Caco-2 (cell line): ENCODE results near the gene BDP1. TPM values are rescaled to one million over a fixed set of nuclear protein-coding genes. Genes with fewer than 3 reads are reported as not detected.
A peak's percentile ranks its signal among the peaks of the same experiment; 100 is the strongest.
"Not testable (repeated sequence)": the region's sequence is repeated elsewhere in the genome, so short reads cannot be mapped to it uniquely, and the experiment has no call there.

ENCODE experiments used
- BruUV-seq: library from RNA; stranded (reverse); fragments of 400-500 nt; replicated peaks from 2 replicates; lab custom pipeline; 2021; lab: Mats Ljungman, UMichigan
- CTCF ChIA-PET: fragments of 300-600 bp; sonication (Branson Sonifier 250); formaldehyde crosslinking; loops from one replicate; lab custom pipeline; 2022; ENCODE audit warnings: antibody characterized with exemption; lab: Charles Lee
- POLR2A ChIA-PET: fragments of 300-600 bp; sonication (Branson Sonifier 250); formaldehyde crosslinking; loops from one replicate; lab custom pipeline; 2022; ENCODE audit warnings: antibody characterized with exemption; lab: Charles Lee
- DNase-seq, 2 experiments: peaks; one replicate each; pipeline versions ENCODE4 v3.0.0 to v3.0.0-alpha.2; 2020 to 2022
- H3K27me3 ChIP-seq: replicated peaks from 2 replicates; pipeline ENCODE4 v1.6.0; 2011; ENCODE audit warnings: low read length; ENCODE audit not compliant: control insufficient read depth, insufficient read depth
- H3K36me3 ChIP-seq: 2 replicates; pipeline ENCODE4 v1.5.1; 2011; ENCODE audit warnings: low read length; ENCODE audit not compliant: control insufficient read depth, insufficient read depth
- H3K4me1 ChIP-seq: fragments of 250-450 bp; sonication (Bioruptor Pico); 2 replicates; pipeline ENCODE4 v1.5.1; 2020; ENCODE audit warnings: mild to moderate bottlenecking
- H3K4me3 ChIP-seq: 2 replicates; pipeline ENCODE4 v1.5.1; 2011; ENCODE audit warnings: low read depth, mild to moderate bottlenecking, control low read depth, low read length
- H3K9me3 ChIP-seq: fragments of 250-450 bp; sonication (Bioruptor Pico); 2 replicates; pipeline ENCODE4 v1.5.1; 2020; ENCODE audit warnings: mild to moderate bottlenecking, moderate library complexity
- H3K27ac Mint-ChIP-seq: one replicate; pipeline ENCODE4 v1.8.0; 2022; ENCODE audit warnings: mixed read lengths; ENCODE audit not compliant: unreplicated experiment
- H3K27me3 Mint-ChIP-seq: one replicate; pipeline ENCODE4 v1.8.0; 2022; ENCODE audit warnings: mixed read lengths; ENCODE audit not compliant: insufficient read depth, unreplicated experiment
- H3K36me3 Mint-ChIP-seq: one replicate; pipeline ENCODE4 v1.8.0; 2022; ENCODE audit warnings: mild to moderate bottlenecking, mixed read lengths; ENCODE audit not compliant: insufficient read depth, unreplicated experiment
- H3K4me1 Mint-ChIP-seq: one replicate; pipeline ENCODE4 v1.8.0; 2022; ENCODE audit warnings: low read depth, mixed read lengths; ENCODE audit not compliant: unreplicated experiment
- H3K4me3 Mint-ChIP-seq: one replicate; pipeline ENCODE4 v1.8.0; 2022; ENCODE audit warnings: mild to moderate bottlenecking, moderate library complexity, mixed read lengths; ENCODE audit not compliant: unreplicated experiment
- H3K9me3 Mint-ChIP-seq: one replicate; pipeline ENCODE4 v1.8.0; 2022; ENCODE audit warnings: mixed read lengths; ENCODE audit not compliant: unreplicated experiment
- intact Hi-C: fragments of 100-400 bp; cut with micrococcal nuclease; formaldehyde crosslinking; loops from one replicate; pipeline ENCODE4 v1.10.0; 2022; ENCODE audit not compliant: unreplicated experiment
- total RNA-seq: library from RNA; stranded (reverse); gene quantifications from 2 replicates; pipeline ENCODE4 v1.2.3, GENCODE V29; 2022
- TF ChIP-seq, protein P1 (sequence below), 2 experiments: fragments of 200-600 bp in 1 of 2; IDR thresholded peaks; 1 replicate in 1 of 2; 2 replicates in 1 of 2; pipeline versions ENCODE4 v1.5.1 to v1.8.0; 2011 to 2022; ENCODE audit warnings: antibody characterized with exemption in 1 of 2, control low read depth in 1 of 2, inconsistent platforms in 1 of 2, low read depth in 1 of 2, low read length in 1 of 2, mild to moderate bottlenecking in 1 of 2, moderate library complexity in 1 of 2; ENCODE audit not compliant: insufficient read depth in 1 of 2, severe bottlenecking in 1 of 2, unreplicated experiment in 1 of 2

The BDP1 gene
- total RNA-seq, 1 experiment from 2014 or later: 27.5 TPM

- Mint-ChIP-seq H3K4me1 (peaks cover 24% of the 10 kb centered on the region), H3K27ac (peak overlapping the region; percentile 1), H3K4me3 (no peak overlapping the region), H3K36me3 (peaks cover 74% of the 10 kb centered on the region), H3K27me3 (no peaks in the 10 kb centered on the region), H3K9me3 (no peaks in the 10 kb centered on the region)
- Histone ChIP-seq H3K27me3 (no peaks in the 10 kb centered on the region), H3K4me3 (no peak overlapping the region), H3K4me1 (peaks cover 12% of the 10 kb centered on the region), H3K36me3 (peaks cover 6% of the 10 kb centered on the region), H3K9me3 (no peaks in the 10 kb centered on the region)
- DNase-seq: no peak
- no TSS peak for BruUV-seq
- ChIA-PET CTCF (no interaction called here), POLR2A (interaction anchor here (1.0 kb wide), 1 partner anchor 104 kb away, joined by 4 read pairs; the partner anchor contains the start of gene MCCC2)
- TF ChIP-seq, protein P1, sequence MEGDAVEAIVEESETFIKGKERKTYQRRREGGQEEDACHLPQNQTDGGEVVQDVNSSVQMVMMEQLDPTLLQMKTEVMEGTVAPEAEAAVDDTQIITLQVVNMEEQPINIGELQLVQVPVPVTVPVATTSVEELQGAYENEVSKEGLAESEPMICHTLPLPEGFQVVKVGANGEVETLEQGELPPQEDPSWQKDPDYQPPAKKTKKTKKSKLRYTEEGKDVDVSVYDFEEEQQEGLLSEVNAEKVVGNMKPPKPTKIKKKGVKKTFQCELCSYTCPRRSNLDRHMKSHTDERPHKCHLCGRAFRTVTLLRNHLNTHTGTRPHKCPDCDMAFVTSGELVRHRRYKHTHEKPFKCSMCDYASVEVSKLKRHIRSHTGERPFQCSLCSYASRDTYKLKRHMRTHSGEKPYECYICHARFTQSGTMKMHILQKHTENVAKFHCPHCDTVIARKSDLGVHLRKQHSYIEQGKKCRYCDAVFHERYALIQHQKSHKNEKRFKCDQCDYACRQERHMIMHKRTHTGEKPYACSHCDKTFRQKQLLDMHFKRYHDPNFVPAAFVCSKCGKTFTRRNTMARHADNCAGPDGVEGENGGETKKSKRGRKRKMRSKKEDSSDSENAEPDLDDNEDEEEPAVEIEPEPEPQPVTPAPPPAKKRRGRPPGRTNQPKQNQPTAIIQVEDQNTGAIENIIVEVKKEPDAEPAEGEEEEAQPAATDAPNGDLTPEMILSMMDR (IDR thresholded peaks at IDR 0.05; ENCODE audit: insufficient read depth in 1 of 2, low read depth in 1 of 2, low read length in 1 of 2, severe bottlenecking in 1 of 2, unreplicated experiment in 1 of 2): no peak
- intact Hi-C loops: no loop called here
These were observed 27.9 kb downstream of the BDP1 start for GRCh38 chr5:71483355-71483754.

GRCh38 chr5:71492817-71493615, 37.6 kb downstream of the BDP1 start:
- intact Hi-C loops: no loop called here
- Histone ChIP-seq H3K4me3 (no peak overlapping the region), H3K4me1 (no peaks in the 10 kb centered on the region), H3K9me3 (no peaks in the 10 kb centered on the region), H3K36me3 (no peaks in the 10 kb centered on the region; the same call in 1 of the 2 replicates), H3K27me3 (no peaks in the 10 kb centered on the region)
- CTCF ChIA-PET: no interaction called here
- POLR2A ChIA-PET: no interaction called here
- Mint-ChIP-seq H3K9me3 (no peaks in the 10 kb centered on the region), H3K36me3 (peaks cover 72% of the 10 kb centered on the region), H3K4me1 (no peaks in the 10 kb centered on the region), H3K4me3 (no peak overlapping the region), H3K27ac (no peak overlapping the region), H3K27me3 (no peaks in the 10 kb centered on the region)
- BruUV-seq: no TSS peak
- TF ChIP-seq, protein P1 (IDR thresholded peaks at IDR 0.05; ENCODE audit: insufficient read depth in 1 of 2, low read depth in 1 of 2, low read length in 1 of 2, severe bottlenecking in 1 of 2, unreplicated experiment in 1 of 2): no peak
- no peak for DNase-seq

DNA sequence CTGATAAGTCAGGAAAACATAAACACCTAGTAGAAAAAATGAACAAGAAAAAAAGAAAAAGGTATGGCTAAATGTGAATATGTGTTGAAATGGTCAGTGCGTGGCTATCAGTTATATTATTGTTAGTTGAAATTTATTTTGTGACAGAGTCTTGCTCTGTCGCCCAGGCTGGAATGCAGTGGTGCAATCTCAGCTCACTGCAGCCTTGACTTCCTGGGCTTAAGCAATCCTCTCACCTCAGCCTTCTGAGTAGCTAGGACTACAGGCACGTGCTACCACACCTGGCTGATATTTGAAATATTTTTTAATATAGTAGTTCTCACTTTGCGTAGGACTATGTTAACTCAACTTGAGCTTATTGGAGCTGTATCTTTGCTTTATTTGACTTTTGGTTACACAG, 38.8 kb downstream of the BDP1 start:
- H3K4me1 ChIP-seq, H3K36me3 ChIP-seq, H3K4me3 Mint-ChIP-seq, BruUV-seq, H3K9me3 ChIP-seq, H3K9me3 Mint-ChIP-seq, intact Hi-C loops, DNase-seq, H3K27me3 Mint-ChIP-seq, H3K27me3 ChIP-seq, POLR2A ChIA-PET, H3K4me1 Mint-ChIP-seq, H3K27ac Mint-ChIP-seq, H3K4me3 ChIP-seq: not testable (repeated sequence)
- CTCF ChIA-PET: interaction anchor here (0.6 kb wide), 1 partner anchor 90 kb away, joined by 3 read pairs; no protein-coding TSS in a partner anchor
- peaks cover 72% of the 10 kb centered on the region for H3K36me3 Mint-ChIP-seq

DNA sequence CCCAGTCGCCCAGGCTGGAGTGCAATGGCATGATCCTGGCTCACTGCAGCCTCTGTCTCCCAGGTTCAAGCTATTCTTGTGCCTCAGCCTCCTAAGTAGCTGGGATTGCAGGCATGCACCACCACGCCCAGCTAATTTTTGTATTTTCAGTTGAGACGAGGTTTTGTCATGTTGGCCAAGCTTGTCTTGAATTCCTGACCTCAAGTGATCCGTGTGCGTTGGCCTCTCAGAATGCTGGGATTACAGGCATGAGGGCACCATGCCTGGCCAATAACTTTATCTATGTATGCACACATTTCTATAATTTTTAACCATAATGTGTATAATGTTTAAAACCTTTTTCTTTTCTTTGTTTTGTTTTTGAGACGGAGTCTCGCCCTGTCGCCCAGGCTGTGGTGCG, 43.3 kb downstream of the BDP1 start:
- H3K27me3 Mint-ChIP-seq, CTCF ChIA-PET, H3K4me1 ChIP-seq, H3K4me3 Mint-ChIP-seq, H3K27ac Mint-ChIP-seq, H3K4me3 ChIP-seq, H3K9me3 Mint-ChIP-seq, POLR2A ChIA-PET, intact Hi-C loops, H3K9me3 ChIP-seq, BruUV-seq, DNase-seq, H3K36me3 ChIP-seq, H3K4me1 Mint-ChIP-seq, H3K27me3 ChIP-seq: not testable (repeated sequence)
- H3K36me3 Mint-ChIP-seq: peaks cover 85% of the 10 kb centered on the region
